Measurements from ENCODE around the gene CFAP46.

GRCh38 chr10:132977807-132978206 is 35.4 kb upstream of the CFAP46 start:
- TF ChIP-seq CTCF (IDR thresholded peaks at IDR 0.05): no peak
- no peak for TF ChIP-seq POLR2A (IDR thresholded peaks at IDR 0.05)

Data from esophagus squamous epithelium (tissue), 4 donors.